Kidney (tissue), 14 donors: ENCODE measurements around the gene SHLD1. TPM values are rescaled to one million over a fixed set of nuclear protein-coding genes. Genes with fewer than 3 reads are reported as not detected.

Source experiments
- DNase-seq, 5 donors: peaks; one replicate each; pipeline ENCODE4 v3.0.0-alpha.2; 2013 to 2020
- FAIRE-seq: peaks from 2 replicates; lab custom pipeline; 2012; peaks lifted over from hg19 to GRCh38; lab: Jason Lieb, UNC
- H3K27ac ChIP-seq, 2 donors: one replicate each; pipeline ENCODE4 v1.7.0; 2013; ENCODE audit warnings: low read depth in 2 of 2, low read length in 2 of 2, inconsistent platforms in 1 of 2
- H3K27me3 ChIP-seq: one replicate; pipeline ENCODE4 v1.7.1; 2013; ENCODE audit warnings: low read length, inconsistent platforms; ENCODE audit not compliant: control insufficient read depth, insufficient read depth
- H3K36me3 ChIP-seq, 3 donors: one replicate each; pipeline versions ENCODE4 v1.7.0 to v1.7.1; 2013; ENCODE audit warnings: low read length in 3 of 3, control low read depth in 1 of 3, inconsistent platforms in 1 of 3; ENCODE audit not compliant: insufficient read depth in 3 of 3, control insufficient read depth in 2 of 3
- H3K4me1 ChIP-seq, 3 donors: one replicate each; pipeline versions ENCODE4 v1.7.0 to v1.7.1; 2013; ENCODE audit warnings: low read length in 3 of 3, inconsistent platforms in 1 of 3, low read depth in 1 of 3; ENCODE audit not compliant: control insufficient read depth in 2 of 3, insufficient read depth in 2 of 3
- H3K4me3 ChIP-seq, 3 donors: one replicate each; pipeline versions ENCODE4 v1.7.0 to v1.8.1; 2013; ENCODE audit warnings: low read length in 3 of 3, control low read depth in 1 of 3, inconsistent platforms in 1 of 3
- H3K9ac ChIP-seq, 3 donors: one replicate each; pipeline versions ENCODE4 v1.7.0 to v1.7.1; 2013; ENCODE audit warnings: low read length in 3 of 3, control low read depth in 1 of 3, inconsistent platforms in 1 of 3
- H3K9me3 ChIP-seq, 3 donors: one replicate each; pipeline versions ENCODE4 v1.7.0 to v1.7.1; 2013; ENCODE audit warnings: low read length in 3 of 3, control low read depth in 1 of 3, inconsistent platforms in 1 of 3; ENCODE audit not compliant: control insufficient read depth in 2 of 3, insufficient read depth in 1 of 3
- CTCF ChIP-seq: IDR thresholded peaks from 3 replicates; pipeline ENCODE4 v1.5.1; 2012; ENCODE audit warnings: mild to moderate bottlenecking, moderate library complexity, borderline replicate concordance; ENCODE audit not compliant: insufficient read depth; ENCODE audit errors: extremely low read depth
- intact Hi-C: fragments of 100-400 bp; cut with DNase I; formaldehyde crosslinking; loops from one replicate; pipeline ENCODE4 v1.11.1; 2022
- polyA plus RNA-seq: library from polyadenylated mRNA; stranded (reverse); fragments of 350-450 nt; fragmentation: Illumina TruSeq; extraction: RNeasy Lipid Tissue Mini Kit (QIAGEN cat#74804); gene quantifications from one replicate; pipeline ENCODE4 v1.2.3, GENCODE V29; 2014; ENCODE audit warnings: low read depth, low replicate concordance; ENCODE audit not compliant: insufficient read depth
- total RNA-seq: library from RNA; stranded (reverse); fragmentation: NEBNext Ultra II Directional; extraction: Animal tissue kit (Norgen Biotek cat#: 25700); gene quantifications from one replicate; pipeline ENCODE4 v1.2.1, GENCODE V29; 2021
- donor health status: control.
- donor health status: control.
- donor health status: control.
- donor health status: control.
- donor health status: control.
- donor health status: DM: yes; HTN: yes; CAD: no.
- donor health status: Normal renal cell carcinoma (clear cell type).

The SHLD1 gene
- total and polyA plus RNA-seq, 2 donors from 2014 or later, result 6.1 to 7.2 TPM

GRCh38 chr20:5727018-5727515 lies 23.1 kb upstream of the SHLD1 start:
- H3K4me3 ChIP-seq, result no peak overlapping the region
- no peaks in the 10 kb centered on the region for H3K9me3 ChIP-seq
- H3K36me3 ChIP-seq, result no peaks in the 10 kb centered on the region
- no peaks in the 10 kb centered on the region for H3K4me1 ChIP-seq
- no peak for TF ChIP-seq CTCF
- no peak for FAIRE-seq
- H3K27ac ChIP-seq, result no peak overlapping the region
- DNase-seq, result no peak
- H3K9ac ChIP-seq, result no peak overlapping the region
- intact Hi-C loops, result no loop called here
- H3K27me3 ChIP-seq, result no peaks in the 10 kb centered on the region

- Histone ChIP-seq H3K27me3 (no peaks in the 10 kb centered on the region), H3K27ac (no peak overlapping the region), H3K36me3 (no peaks in the 10 kb centered on the region), H3K4me1 (no peaks in the 10 kb centered on the region), H3K4me3 (no peak overlapping the region), H3K9me3 (no peaks in the 10 kb centered on the region), H3K9ac (no peak overlapping the region)
- DNase-seq, result no peak
- no peak for TF ChIP-seq CTCF
- intact Hi-C loops, result no loop called here
- FAIRE-seq, result no peak
Measured at GRCh38 chr20:5729348-5729747, 20.9 kb upstream of the SHLD1 start.

- H3K9ac ChIP-seq, result no peak overlapping the region
- H3K4me3 ChIP-seq, result no peak overlapping the region
- FAIRE-seq (no peak), DNase-seq (no peak)
- no peaks in the 10 kb centered on the region for H3K27me3 ChIP-seq
- H3K4me1 ChIP-seq, result no peaks in the 10 kb centered on the region
- no peak for TF ChIP-seq CTCF
- intact Hi-C loops, result no loop called here
- no peaks in the 10 kb centered on the region for H3K9me3 ChIP-seq
- H3K36me3 ChIP-seq, result no peaks in the 10 kb centered on the region
- H3K27ac ChIP-seq, result no peak overlapping the region
Measured at GRCh38 chr20:5730131-5730530, 20.1 kb upstream of the SHLD1 start.
